HFFc6 (cell line): Measurements from ENCODE around the gene BMP3. TPM values are rescaled to one million over a fixed set of nuclear protein-coding genes. Genes with fewer than 3 reads are reported as not detected.

Experiments used
- DNase-seq: peaks from one replicate; pipeline ENCODE4 v3.0.0-alpha.2; 2018
- H3K27ac Mint-ChIP-seq: 2 replicates; pipeline ENCODE4 v1.8.0; 2020; ENCODE audit warnings: mild to moderate bottlenecking, mixed read lengths
- H3K27me3 Mint-ChIP-seq: 2 replicates; pipeline ENCODE4 v1.8.0; 2021; ENCODE audit warnings: mild to moderate bottlenecking, moderate library complexity, mixed read lengths; ENCODE audit not compliant: insufficient read depth
- H3K36me3 Mint-ChIP-seq: 2 replicates; pipeline ENCODE4 v1.8.0; 2021; ENCODE audit warnings: low read depth, mixed read lengths
- H3K4me1 Mint-ChIP-seq: 2 replicates; pipeline ENCODE4 v1.8.0; 2020; ENCODE audit warnings: low read depth, mixed read lengths
- H3K4me3 Mint-ChIP-seq: 2 replicates; pipeline ENCODE4 v1.8.0; 2020; ENCODE audit warnings: mild to moderate bottlenecking, moderate library complexity, mixed read lengths
- H3K9me3 Mint-ChIP-seq: 2 replicates; pipeline ENCODE4 v1.8.0; 2020; ENCODE audit warnings: mild to moderate bottlenecking, mixed read lengths
- CTCF ChIP-seq: fragments of 200-600 bp; sonication (generic); IDR thresholded peaks from 2 replicates; pipeline ENCODE4 v1.5.0; 2021; ENCODE audit warnings: antibody characterized with exemption, mild to moderate bottlenecking
- total RNA-seq, 6 experiments: library from RNA; stranded (reverse); fragmentation: NEBNext Ultra II Directional; extraction: Animal tissue kit (Norgen Biotek cat#: 25700); gene quantifications; 2 replicates in 1 of 6; 3 replicates in 5 of 6; pipeline ENCODE4 v1.2.3, GENCODE V29; 2021

Gene BMP3
- total RNA-seq, 6 experiments from 2014 or later, result 0.17 to 0.27 (median 0.20) TPM

- no peak for TF ChIP-seq CTCF
- H3K4me1 Mint-ChIP-seq, result no peaks in the 10 kb centered on the region
- no peak for DNase-seq
- no peak overlapping the region for H3K4me3 Mint-ChIP-seq
- no peak overlapping the region for H3K27ac Mint-ChIP-seq
- no peaks in the 10 kb centered on the region for H3K27me3 Mint-ChIP-seq
- peaks cover 3% of the 10 kb centered on the region; the same call in 1 of the 2 replicates for H3K9me3 Mint-ChIP-seq
- H3K36me3 Mint-ChIP-seq, result no peaks in the 10 kb centered on the region
Measured at GRCh38 chr4:81096566-81096965, 66.1 kb downstream of the BMP3 start.

- H3K4me1 Mint-ChIP-seq, result no peaks in the 10 kb centered on the region
Measured at GRCh38 chr4:81102107-81102506, 71.6 kb downstream of the BMP3 start.

GRCh38 chr4:81106150-81106549 lies 75.6 kb downstream of the BMP3 start:
- H3K27me3 Mint-ChIP-seq, result no peaks in the 10 kb centered on the region
- no peak overlapping the region for H3K4me3 Mint-ChIP-seq
- no peaks in the 10 kb centered on the region for H3K36me3 Mint-ChIP-seq
- H3K27ac Mint-ChIP-seq, result no peak overlapping the region
- TF ChIP-seq CTCF, result no peak
- H3K9me3 Mint-ChIP-seq, result no peaks in the 10 kb centered on the region
- H3K4me1 Mint-ChIP-seq, result no peaks in the 10 kb centered on the region
- DNase-seq, result no peak

More at GRCh38 chr4:81102107-81102506, 71.6 kb downstream of the BMP3 start:
- Mint-ChIP-seq H3K4me3 (no peak overlapping the region), H3K27ac (no peak overlapping the region), H3K9me3 (peaks cover 3% of the 10 kb centered on the region; the same call in 1 of the 2 replicates), H3K36me3 (no peaks in the 10 kb centered on the region), H3K27me3 (no peaks in the 10 kb centered on the region)
- no peak for TF ChIP-seq CTCF
- DNase-seq, result no peak

Other genes with a start within 250 kb of the BMP3 start
- not detected for gene PRKG2, start 184.5 kb downstream of the BMP3 start, total RNA-seq